GM21447 (cell line): ENCODE results near the gene TM9SF3.

Experiments used
- ATAC-seq: cut with Tn5 transposase; IDR thresholded peaks from one replicate; pipeline ENCODE4 v1.9.1; 2021; ENCODE audit not compliant: unreplicated experiment

The TM9SF3 gene

DNA sequence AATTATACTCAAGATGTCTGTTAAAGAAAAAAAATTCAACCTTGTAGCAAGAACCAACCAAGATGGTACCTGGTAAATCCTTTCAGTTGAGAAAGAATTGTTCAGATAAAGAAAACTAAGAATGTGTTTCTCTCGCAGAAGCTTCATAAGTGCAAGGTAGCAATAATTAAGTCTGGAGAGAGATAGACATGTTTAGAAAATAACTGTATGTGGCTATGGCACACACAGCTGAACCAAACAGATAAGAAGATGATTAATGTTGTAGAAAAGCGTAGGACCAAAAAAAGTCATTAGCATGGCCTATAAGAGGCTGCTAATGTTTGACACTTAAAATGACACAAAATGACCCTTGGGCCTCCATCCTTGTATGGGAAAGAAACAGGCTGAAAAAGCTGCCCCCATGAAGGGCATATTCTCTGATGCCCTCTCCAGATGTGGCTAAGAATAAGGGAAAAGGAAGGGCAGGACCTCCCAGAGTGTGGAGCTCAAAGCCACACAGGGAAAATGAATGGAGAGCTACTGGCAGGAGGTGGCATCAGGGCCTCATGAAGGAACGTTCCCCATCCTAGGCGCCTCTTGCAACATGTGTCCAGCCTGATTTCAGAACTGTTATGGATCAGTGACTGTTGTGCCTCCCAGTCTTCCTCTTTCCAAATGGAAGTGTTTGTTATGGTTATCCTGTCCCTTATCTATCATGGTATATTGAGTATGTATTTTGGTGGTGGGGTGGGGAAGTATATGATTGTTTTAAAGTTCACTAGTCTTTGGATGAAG, 103.8 kb downstream of the TM9SF3 start:
- no peak for ATAC-seq

DNA sequence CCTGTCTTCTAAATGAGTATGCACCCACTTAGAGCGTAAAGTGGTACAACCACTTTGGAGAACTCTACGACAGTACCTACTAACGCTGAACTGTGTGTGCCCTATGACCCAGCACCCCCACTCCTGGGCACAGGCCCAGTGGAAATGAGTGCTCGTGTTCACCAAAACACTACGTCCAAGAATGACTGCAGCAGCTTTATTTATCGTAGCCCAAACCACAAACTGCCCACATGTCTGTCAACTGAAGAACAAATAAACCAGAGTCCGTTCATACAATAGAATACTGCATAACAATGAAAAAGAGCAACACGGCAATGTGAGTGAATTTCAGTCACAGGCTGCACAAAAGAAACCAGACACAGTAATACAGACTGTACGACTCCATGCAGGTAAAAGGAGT, 108.5 kb downstream of the TM9SF3 start:
- no peak for ATAC-seq

DNA sequence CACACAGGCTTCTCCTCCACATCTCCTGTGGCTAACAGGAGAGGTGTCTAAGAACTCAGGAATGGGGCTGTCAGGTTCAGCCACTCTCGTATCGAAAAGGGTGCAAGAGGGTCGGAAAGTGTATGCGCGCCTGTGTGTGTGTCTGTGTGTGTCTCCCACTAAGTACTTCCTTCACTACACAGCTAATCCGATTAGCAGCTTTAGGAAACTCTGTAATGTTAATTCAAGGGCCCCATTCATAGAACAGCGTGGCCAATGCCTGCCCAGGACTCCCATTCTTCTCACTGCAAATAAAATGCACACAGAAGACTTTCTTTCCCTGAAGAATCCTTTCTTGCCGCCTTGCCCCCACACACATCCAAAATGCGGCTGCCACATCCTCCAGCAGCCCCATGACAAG, 112.9 kb downstream of the TM9SF3 start:
- ATAC-seq = no peak

DNA sequence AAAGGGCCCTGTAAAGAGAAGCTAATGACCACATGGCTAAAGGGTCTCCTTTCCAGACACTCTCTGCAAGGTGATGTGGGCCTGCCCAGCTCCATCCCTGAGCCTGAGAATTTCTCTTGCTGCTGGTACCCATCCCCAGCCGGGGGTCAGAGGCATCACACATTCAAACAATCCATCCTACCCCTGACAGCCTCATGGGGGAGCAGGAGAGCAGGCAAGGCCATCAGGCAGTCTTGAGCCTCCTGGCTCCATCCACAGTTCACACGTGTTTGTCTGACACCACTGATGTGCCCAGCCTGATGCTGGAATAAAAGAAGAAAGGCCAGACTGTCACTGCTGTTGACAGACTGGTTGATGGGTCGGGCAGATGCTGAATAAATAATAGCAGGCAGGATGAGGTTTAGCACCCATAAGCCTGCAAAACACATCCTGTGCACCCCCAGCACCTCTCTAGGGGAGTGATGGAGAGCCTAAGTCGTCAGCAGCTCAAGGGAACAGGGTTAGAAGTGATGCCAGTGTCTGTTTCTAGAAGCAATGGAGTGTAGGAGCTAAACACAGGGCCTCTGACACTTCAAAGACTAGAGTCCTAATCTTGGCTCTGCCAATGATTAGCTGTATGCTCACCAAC, 116.6 kb downstream of the TM9SF3 start:
- no peak for ATAC-seq

DNA sequence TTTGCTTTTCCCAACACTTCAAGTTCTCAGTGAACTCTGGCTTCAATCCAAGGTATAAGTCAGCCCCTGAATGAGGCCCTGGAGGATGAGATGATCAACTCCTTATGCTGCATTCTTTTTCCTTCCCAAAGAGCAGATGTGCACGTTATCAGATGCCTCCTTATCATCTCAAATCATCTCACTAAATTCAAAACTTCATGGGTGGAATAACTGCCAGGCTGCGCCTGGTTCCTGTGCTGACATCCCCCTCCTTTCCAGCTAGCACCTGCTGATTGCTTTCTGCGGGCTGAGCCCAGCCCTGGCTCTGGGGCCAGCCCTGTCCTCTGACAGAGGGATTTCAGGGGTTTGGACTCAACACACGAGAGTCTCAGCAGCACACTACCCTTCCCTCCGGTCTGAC, 118.0 kb downstream of the TM9SF3 start:
- ATAC-seq = no peak
